Measurements from ENCODE around the gene PLEKHG3.

The PLEKHG3 gene

GRCh38 chr14:64706593-64707193, 2.5 kb downstream of the PLEKHG3 start:
- DNase-seq (ENCODE audit: low read depth): no peak

- peak; percentile 81 for DNase-seq (ENCODE audit: low read depth)
Observed at GRCh38 chr14:64707661-64708060, 3.4 kb downstream of the PLEKHG3 start.

GRCh38 chr14:64708148-64709004, 4.2 kb downstream of the PLEKHG3 start:
- no peak for DNase-seq (ENCODE audit: low read depth)

GRCh38 chr14:64709126-64709525, 4.9 kb downstream of the PLEKHG3 start:
- DNase-seq (ENCODE audit: low read depth): no peak

GRCh38 chr14:64711039-64711438, 6.8 kb downstream of the PLEKHG3 start:
- no peak for DNase-seq (ENCODE audit: low read depth)

GRCh38 chr14:64713677-64714076, 9.5 kb downstream of the PLEKHG3 start:
- DNase-seq (ENCODE audit: low read depth): no peak

- no peak for DNase-seq (ENCODE audit: low read depth)
Observed at GRCh38 chr14:64714432-64715025, 10.3 kb downstream of the PLEKHG3 start.

GRCh38 chr14:64715146-64715627, 11.0 kb downstream of the PLEKHG3 start:
- DNase-seq (ENCODE audit: low read depth): no peak

GRCh38 chr14:64715628-64716412, 11.6 kb downstream of the PLEKHG3 start:
- DNase-seq (ENCODE audit: low read depth): no peak

- DNase-seq (ENCODE audit: low read depth): no peak
Observed at GRCh38 chr14:64717870-64718269, 13.6 kb downstream of the PLEKHG3 start.

- no peak for DNase-seq (ENCODE audit: low read depth)
Observed at GRCh38 chr14:64718762-64719161, 14.5 kb downstream of the PLEKHG3 start.

- no peak for DNase-seq (ENCODE audit: low read depth)
Observed at GRCh38 chr14:64719601-64720000, 15.4 kb downstream of the PLEKHG3 start.

GRCh38 chr14:64720131-64720576, 15.9 kb downstream of the PLEKHG3 start:
- peak; percentile 81 for DNase-seq (ENCODE audit: low read depth)

GRCh38 chr14:64721391-64721791, 17.2 kb downstream of the PLEKHG3 start:
- DNase-seq (ENCODE audit: low read depth): no peak

GRCh38 chr14:64721899-64722298, 17.7 kb downstream of the PLEKHG3 start:
- no peak for DNase-seq (ENCODE audit: low read depth)

GRCh38 chr14:64722842-64723447, 18.7 kb downstream of the PLEKHG3 start:
- no peak for DNase-seq (ENCODE audit: low read depth)

- DNase-seq (ENCODE audit: low read depth): no peak
Observed at GRCh38 chr14:64723691-64724577, 19.7 kb downstream of the PLEKHG3 start.

- DNase-seq (ENCODE audit: low read depth): no peak
Observed at GRCh38 chr14:64724578-64724930, 20.3 kb downstream of the PLEKHG3 start.

GRCh38 chr14:64725261-64725815, 21.1 kb downstream of the PLEKHG3 start:
- DNase-seq (ENCODE audit: low read depth): no peak

GRCh38 chr14:64725879-64726584, 21.8 kb downstream of the PLEKHG3 start:
- DNase-seq (ENCODE audit: low read depth): no peak

Measured in non-pigmented ciliary epithelial cell (primary cell).